ENCODE data around the gene PSMA8.

GRCh38 chr18:26210147-26210546, 76.5 kb downstream of the PSMA8 start:
- TF ChIP-seq POLR2A (IDR thresholded peaks at IDR 0.05), result no peak
- TF ChIP-seq, protein P1, sequence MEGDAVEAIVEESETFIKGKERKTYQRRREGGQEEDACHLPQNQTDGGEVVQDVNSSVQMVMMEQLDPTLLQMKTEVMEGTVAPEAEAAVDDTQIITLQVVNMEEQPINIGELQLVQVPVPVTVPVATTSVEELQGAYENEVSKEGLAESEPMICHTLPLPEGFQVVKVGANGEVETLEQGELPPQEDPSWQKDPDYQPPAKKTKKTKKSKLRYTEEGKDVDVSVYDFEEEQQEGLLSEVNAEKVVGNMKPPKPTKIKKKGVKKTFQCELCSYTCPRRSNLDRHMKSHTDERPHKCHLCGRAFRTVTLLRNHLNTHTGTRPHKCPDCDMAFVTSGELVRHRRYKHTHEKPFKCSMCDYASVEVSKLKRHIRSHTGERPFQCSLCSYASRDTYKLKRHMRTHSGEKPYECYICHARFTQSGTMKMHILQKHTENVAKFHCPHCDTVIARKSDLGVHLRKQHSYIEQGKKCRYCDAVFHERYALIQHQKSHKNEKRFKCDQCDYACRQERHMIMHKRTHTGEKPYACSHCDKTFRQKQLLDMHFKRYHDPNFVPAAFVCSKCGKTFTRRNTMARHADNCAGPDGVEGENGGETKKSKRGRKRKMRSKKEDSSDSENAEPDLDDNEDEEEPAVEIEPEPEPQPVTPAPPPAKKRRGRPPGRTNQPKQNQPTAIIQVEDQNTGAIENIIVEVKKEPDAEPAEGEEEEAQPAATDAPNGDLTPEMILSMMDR (IDR thresholded peaks at IDR 0.05), result no peak

All from esophagus squamous epithelium (tissue), 4 donors.